ENCODE data around the gene SFRP2.

Gene SFRP2

GRCh38 chr4:153759407-153760316, 29.2 kb downstream of the SFRP2 start, which contains the start of gene RNF175:
Gene RNF175, minus strand, starts transcription at chr4:153760024. Its CDS starts 162 bp downstream, at chr4:153759862.
- Histone ChIP-seq H3K4me2 (peak within 1 kb of the TSS; percentile 76), H3K9me3 (peaks cover 17% of the 10 kb centered on the region), H3K4me3 (peak within 1 kb of the TSS; percentile 67), H3K9ac (peak within 1 kb of the TSS; percentile 69), H4K20me1 (no peaks in the 10 kb centered on the region), H3K4me1 (peaks cover 18% of the 10 kb centered on the region), H3K27ac (peak within 1 kb of the TSS; percentile 18; the same call in 1 of the 2 replicates), H3K36me3 (no peaks in the 10 kb centered on the region), H3K27me3 (peaks cover 46% of the 10 kb centered on the region)
- no peak for TF ChIP-seq Cebpa-rat (IDR thresholded peaks at IDR 0.05)

- Histone ChIP-seq H4K20me1 (no peaks in the 10 kb centered on the region), H3K4me3 (peak overlapping the region; percentile 67), H3K27ac (0 out of 2 replicates have a peak overlapping the region, but pooled peaks have one; percentile 18), H3K9ac (peak overlapping the region; percentile 69; the same call in 1 of the 2 replicates), H3K27me3 (peaks cover 46% of the 10 kb centered on the region), H3K36me3 (no peaks in the 10 kb centered on the region), H3K4me2 (peak overlapping the region; percentile 76), H3K9me3 (peaks cover 22% of the 10 kb centered on the region), H3K4me1 (peaks cover 18% of the 10 kb centered on the region)
- TF ChIP-seq Cebpa-rat (IDR thresholded peaks at IDR 0.05): no peak
Measured at GRCh38 chr4:153758688-153759406, 30.0 kb downstream of the SFRP2 start.

- Histone ChIP-seq H3K9me3 (peaks cover 22% of the 10 kb centered on the region), H3K27ac (no peak overlapping the region), H3K36me3 (no peaks in the 10 kb centered on the region), H3K9ac (no peak overlapping the region), H3K27me3 (peaks cover 46% of the 10 kb centered on the region), H3K4me2 (peak overlapping the region; percentile 76), H4K20me1 (no peaks in the 10 kb centered on the region), H3K4me3 (no peak overlapping the region), H3K4me1 (peaks cover 18% of the 10 kb centered on the region)
- no peak for TF ChIP-seq Cebpa-rat (IDR thresholded peaks at IDR 0.05)
Measured at GRCh38 chr4:153758136-153758535, 30.7 kb downstream of the SFRP2 start.

GRCh38 chr4:153757407-153757806, 31.5 kb downstream of the SFRP2 start:
- Histone ChIP-seq H3K9me3 (peaks cover 22% of the 10 kb centered on the region), H3K36me3 (no peaks in the 10 kb centered on the region), H3K4me3 (no peak overlapping the region), H3K27ac (no peak overlapping the region), H4K20me1 (no peaks in the 10 kb centered on the region), H3K4me1 (peaks cover 18% of the 10 kb centered on the region), H3K27me3 (peaks cover 46% of the 10 kb centered on the region), H3K9ac (no peak overlapping the region), H3K4me2 (no peak overlapping the region)
- no peak for TF ChIP-seq Cebpa-rat (IDR thresholded peaks at IDR 0.05)

DNA sequence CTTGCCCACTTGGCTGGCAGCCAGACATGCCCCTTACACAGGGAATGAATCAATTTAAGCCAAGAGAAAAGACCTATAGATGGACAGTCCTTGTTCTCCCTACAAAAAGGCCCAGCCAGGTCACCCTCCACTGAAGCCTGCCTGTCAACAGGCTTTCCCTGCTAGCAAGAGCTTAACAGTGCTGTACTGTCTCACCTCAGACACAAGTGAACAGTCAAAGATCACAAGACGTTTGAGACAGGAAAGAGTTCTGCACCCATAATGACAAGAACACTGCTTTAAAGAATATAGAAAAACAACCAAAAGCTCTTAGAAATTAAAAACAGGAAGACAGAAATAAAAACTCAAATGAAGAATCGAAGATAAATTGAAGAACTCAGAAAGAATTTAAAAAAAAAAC, 33.7 kb downstream of the SFRP2 start:
- Histone ChIP-seq H3K27me3 (peaks cover 27% of the 10 kb centered on the region), H3K4me3 (no peak overlapping the region), H3K4me1 (peaks cover 36% of the 10 kb centered on the region), H3K9ac (no peak overlapping the region), H3K4me2 (no peak overlapping the region; the same call in 1 of the 2 replicates), H3K36me3 (no peaks in the 10 kb centered on the region), H3K9me3 (peaks cover 19% of the 10 kb centered on the region), H4K20me1 (no peaks in the 10 kb centered on the region), H3K27ac (no peak overlapping the region)
- TF ChIP-seq Cebpa-rat (IDR thresholded peaks at IDR 0.05): no peak

DNA sequence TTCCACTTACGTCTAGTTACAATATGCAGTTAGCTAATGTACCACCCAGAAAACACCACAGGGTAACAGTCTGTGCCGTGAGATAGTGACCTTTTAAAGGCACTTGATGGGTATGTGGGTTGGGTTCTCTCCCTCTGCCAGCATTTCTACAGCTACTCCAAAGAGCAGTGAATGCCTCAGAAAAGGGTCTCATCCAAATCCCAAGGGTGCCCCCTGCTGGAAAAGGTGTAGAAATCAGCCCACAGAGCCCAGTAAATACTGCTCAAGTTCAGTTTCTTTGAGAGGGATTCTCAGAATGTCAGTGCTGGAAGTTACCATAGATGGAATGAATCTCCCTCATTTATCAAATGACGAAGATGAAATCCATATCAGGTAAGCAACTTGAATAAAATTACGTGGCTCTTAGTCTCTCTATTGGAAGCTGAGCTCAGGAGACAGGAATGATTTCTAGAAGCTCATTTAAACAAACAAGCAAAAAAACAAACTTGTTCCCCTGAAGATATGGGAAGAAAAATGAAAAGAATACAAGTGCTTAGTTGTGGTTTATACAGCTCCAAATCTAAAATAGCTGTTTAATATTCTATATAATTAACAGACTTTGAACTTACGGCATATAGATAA, 38.6 kb downstream of the SFRP2 start:
- Histone ChIP-seq H3K27ac (no peak overlapping the region), H3K9ac (no peak overlapping the region), H3K9me3 (peaks cover 11% of the 10 kb centered on the region; the same call in 1 of the 2 replicates), H3K4me2 (peak overlapping the region; percentile 75), H3K4me3 (no peak overlapping the region), H3K27me3 (no peaks in the 10 kb centered on the region), H3K4me1 (peaks cover 72% of the 10 kb centered on the region), H4K20me1 (no peaks in the 10 kb centered on the region), H3K36me3 (no peaks in the 10 kb centered on the region)
- no peak for TF ChIP-seq Cebpa-rat (IDR thresholded peaks at IDR 0.05)

DNA sequence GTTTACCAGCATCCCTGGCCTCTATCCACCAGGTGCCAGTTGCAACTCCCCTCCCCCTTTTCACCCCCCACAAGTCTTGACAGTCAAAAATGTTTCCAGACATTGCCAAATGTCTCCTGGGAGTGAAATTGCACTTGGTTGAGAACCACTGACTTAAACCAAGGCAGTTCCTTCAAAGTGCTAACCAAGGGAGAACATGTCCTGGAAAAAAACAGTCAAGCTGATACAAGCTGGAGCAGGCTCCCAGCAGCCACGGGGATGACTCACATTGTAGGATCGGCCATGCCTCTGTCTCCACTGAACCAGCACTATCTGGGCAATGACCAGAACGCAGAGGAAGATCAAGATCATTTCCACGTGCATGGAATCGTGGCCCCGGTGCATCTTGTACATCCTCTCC, 40.5 kb downstream of the SFRP2 start:
- Histone ChIP-seq H3K36me3 (no peaks in the 10 kb centered on the region), H3K4me1 (peaks cover 66% of the 10 kb centered on the region), H3K27ac (peak overlapping the region; percentile 68), H4K20me1 (no peaks in the 10 kb centered on the region), H3K4me2 (peak overlapping the region; percentile 75), H3K4me3 (no peak overlapping the region), H3K9me3 (peaks cover 10% of the 10 kb centered on the region), H3K9ac (peak overlapping the region; percentile 42; the same call in 1 of the 2 replicates), H3K27me3 (no peaks in the 10 kb centered on the region)
- peak; percentile 42; the same call in 1 of the 2 replicates for TF ChIP-seq Cebpa-rat (IDR thresholded peaks at IDR 0.05)

- TF ChIP-seq Cebpa-rat (IDR thresholded peaks at IDR 0.05): no peak
- Histone ChIP-seq H3K27ac (peak overlapping the region; percentile 68), H3K4me1 (peaks cover 66% of the 10 kb centered on the region)
Measured at GRCh38 chr4:153747406-153747955, 41.4 kb downstream of the SFRP2 start.

GRCh38 chr4:153745651-153746050, 43.2 kb downstream of the SFRP2 start:
- Histone ChIP-seq H3K4me3 (no peak overlapping the region), H3K36me3 (peaks cover 5% of the 10 kb centered on the region; the same call in 1 of the 2 replicates), H3K4me2 (no peak overlapping the region), H3K27ac (no peak overlapping the region), H3K9ac (no peak overlapping the region), H4K20me1 (no peaks in the 10 kb centered on the region), H3K9me3 (peaks cover 28% of the 10 kb centered on the region), H3K27me3 (no peaks in the 10 kb centered on the region), H3K4me1 (peaks cover 64% of the 10 kb centered on the region)
- no peak for TF ChIP-seq Cebpa-rat (IDR thresholded peaks at IDR 0.05)

More at GRCh38 chr4:153747406-153747955, 41.4 kb downstream of the SFRP2 start:
- H4K20me1 ChIP-seq: no peaks in the 10 kb centered on the region
- H3K27me3 ChIP-seq: no peaks in the 10 kb centered on the region
- H3K9ac ChIP-seq: no peak overlapping the region
- H3K36me3 ChIP-seq: no peaks in the 10 kb centered on the region
- peak overlapping the region; percentile 75 for H3K4me2 ChIP-seq
- H3K9me3 ChIP-seq: peaks cover 15% of the 10 kb centered on the region
- no peak overlapping the region for H3K4me3 ChIP-seq
